ENCODE data around the gene ACE2. TPM values are rescaled to one million over a fixed set of nuclear protein-coding genes. Genes with fewer than 3 reads are reported as not detected.

The ACE2 gene
- total RNA-seq, 4 donors from 2014 or later: 1.8 to 6.7 (median 5.7) TPM

- TF ChIP-seq CTCF (IDR thresholded peaks at IDR 0.05; ENCODE audit: low read depth): no peak
Observed at GRCh38 chrX:15512401-15512965, 88.3 kb downstream of the ACE2 start.

GRCh38 chrX:15511563-15511962, 89.2 kb downstream of the ACE2 start:
- TF ChIP-seq CTCF (IDR thresholded peaks at IDR 0.05; ENCODE audit: low read depth): no peak

Other genes with a start within 250 kb of the ACE2 start
- gene VEGFD, start 216.5 kb downstream of the ACE2 start, total RNA-seq: 1 to 10 TPM; 2.6 to 9.0 (median 5.3) TPM
- 10 to 100 TPM in 3 of 4 donors, 1 to 10 TPM in 1; 7.8 to 35.4 (median 22.6) TPM for gene PIR, start 107.6 kb downstream of the ACE2 start, total RNA-seq
- gene BMX, start 100.2 kb downstream of the ACE2 start, total RNA-seq: 1 to 10 TPM; 1.0 to 5.7 (median 2.8) TPM
- gene CLTRN, start 63.8 kb upstream of the ACE2 start, total RNA-seq: under 1 TPM in 3 of 4 donors, not detected in 1; 0.34 to 0.75 (median 0.49) TPM
- gene CA5B, start 137.3 kb upstream of the ACE2 start, total RNA-seq: 10 to 100 TPM; 12.4 to 29.3 (median 21.0) TPM
- 10 to 100 TPM in 1 of 4 donors, 1 to 10 TPM in 3; 6.6 to 12.1 (median 8.0) TPM for gene ZRSR2, start 189.5 kb upstream of the ACE2 start, total RNA-seq

All from subcutaneous adipose tissue (tissue), 4 donors.